Measurements from ENCODE around the gene TCTN2.

TCTN2 gene

DNA sequence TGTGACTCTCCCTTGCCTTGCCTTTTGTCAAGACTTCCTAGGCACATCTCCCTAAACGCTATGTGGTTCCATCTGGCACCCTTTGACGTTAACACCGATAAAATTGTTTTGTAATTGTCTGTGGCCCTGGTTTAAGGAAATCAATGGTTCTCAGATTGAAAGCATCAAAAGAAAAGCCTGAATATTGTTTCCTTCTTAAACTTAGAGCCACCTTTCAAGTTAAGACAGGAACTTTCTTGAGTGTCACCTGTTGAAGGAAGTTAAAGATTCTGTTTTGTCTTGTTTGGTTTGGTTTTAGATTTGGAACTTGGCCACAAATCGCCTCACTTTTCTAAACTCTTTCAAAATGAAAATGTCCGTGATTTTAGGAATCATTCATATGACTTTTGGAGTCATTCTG lies 76.4 kb downstream of the TCTN2 start:
- H3K4me3 ChIP-seq (ENCODE audit: low read length): no peak overlapping the region
- no peaks in the 10 kb centered on the region for H3K4me1 ChIP-seq (ENCODE audit: insufficient read depth, low read length)
- no peaks in the 10 kb centered on the region for H3K9me3 ChIP-seq (ENCODE audit: insufficient read depth, low read depth, low read length)
- H3K36me3 ChIP-seq (ENCODE audit: insufficient read depth, low read depth, low read length): peaks cover 89% of the 10 kb centered on the region
- H3K9ac ChIP-seq (ENCODE audit: low read depth, low read length): no peak overlapping the region
- no peaks in the 10 kb centered on the region for H3K27me3 ChIP-seq (ENCODE audit: insufficient read depth, low read length)
- no peak overlapping the region for H3K27ac ChIP-seq (ENCODE audit: low read length)

DNA sequence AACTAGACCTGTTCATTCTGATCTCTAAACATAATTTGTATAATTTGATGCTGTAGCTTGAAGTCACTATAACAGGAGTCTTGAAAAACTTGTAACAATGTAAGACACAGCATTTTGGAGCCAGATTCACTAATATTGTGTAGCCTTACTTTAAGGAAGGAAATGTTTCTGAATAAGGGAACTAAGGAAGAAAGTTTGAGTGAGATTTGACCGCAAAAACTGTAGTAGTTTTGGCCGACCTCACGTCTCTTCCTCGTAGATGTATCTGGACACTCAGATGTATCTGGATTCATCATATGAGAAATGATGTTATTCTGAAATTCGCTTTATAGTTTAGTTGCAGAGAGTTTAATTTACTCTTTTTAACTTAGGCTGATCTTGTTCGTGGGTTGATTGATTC lies 77.2 kb downstream of the TCTN2 start:
- H3K36me3 ChIP-seq (ENCODE audit: insufficient read depth, low read depth, low read length): peaks cover 87% of the 10 kb centered on the region
- H3K9me3 ChIP-seq (ENCODE audit: insufficient read depth, low read depth, low read length): no peaks in the 10 kb centered on the region
- no peak overlapping the region for H3K27ac ChIP-seq (ENCODE audit: low read length)
- no peak overlapping the region for H3K4me3 ChIP-seq (ENCODE audit: low read length)
- H3K27me3 ChIP-seq (ENCODE audit: insufficient read depth, low read length): no peaks in the 10 kb centered on the region
- H3K9ac ChIP-seq (ENCODE audit: low read depth, low read length): no peak overlapping the region
- no peaks in the 10 kb centered on the region for H3K4me1 ChIP-seq (ENCODE audit: insufficient read depth, low read length)

DNA sequence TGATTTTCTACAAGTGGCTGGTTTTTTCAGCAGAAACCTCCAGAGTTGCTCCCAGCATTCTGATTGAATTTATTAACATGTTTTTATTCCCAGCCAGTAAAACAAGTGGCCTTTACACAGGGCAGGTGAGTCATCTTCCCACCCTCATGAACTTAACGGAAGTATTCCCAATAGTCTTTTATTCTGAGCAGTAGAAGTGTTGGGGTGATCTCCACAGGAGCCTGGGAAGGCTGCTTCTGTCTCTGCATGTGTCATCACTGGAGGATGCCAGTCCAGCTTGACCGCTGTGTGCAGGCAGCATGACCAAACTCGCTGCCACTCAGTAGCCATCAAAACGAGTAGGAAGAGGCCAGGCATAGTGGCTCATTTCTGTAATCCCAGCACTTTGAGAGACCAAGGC lies 77.7 kb downstream of the TCTN2 start:
- no peak overlapping the region for H3K9ac ChIP-seq (ENCODE audit: low read depth, low read length)
- H3K27me3 ChIP-seq (ENCODE audit: insufficient read depth, low read length): no peaks in the 10 kb centered on the region
- H3K9me3 ChIP-seq (ENCODE audit: insufficient read depth, low read depth, low read length): no peaks in the 10 kb centered on the region
- no peaks in the 10 kb centered on the region for H3K4me1 ChIP-seq (ENCODE audit: insufficient read depth, low read length)
- no peak overlapping the region for H3K4me3 ChIP-seq (ENCODE audit: low read length)
- H3K27ac ChIP-seq (ENCODE audit: low read length): no peak overlapping the region
- peaks cover 87% of the 10 kb centered on the region for H3K36me3 ChIP-seq (ENCODE audit: insufficient read depth, low read depth, low read length)

DNA sequence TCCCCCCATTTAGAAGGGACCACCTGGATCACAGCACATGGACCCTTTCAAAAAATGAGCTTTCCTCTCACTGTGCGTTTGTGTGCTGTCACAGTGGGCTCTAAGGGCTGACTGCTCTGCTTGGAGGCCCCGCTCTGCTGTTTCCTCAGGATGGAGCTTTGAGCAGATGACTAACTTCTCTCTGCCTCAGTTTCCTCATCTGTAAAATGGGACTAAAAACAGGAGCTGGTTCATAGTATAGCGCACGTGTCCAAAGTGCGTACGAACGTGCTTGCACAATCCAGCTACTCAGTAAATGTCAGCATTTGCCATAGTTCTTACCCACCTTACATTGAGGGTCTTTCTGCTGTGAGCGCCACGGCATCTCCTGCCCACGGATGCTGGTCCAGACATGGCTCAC lies 78.4 kb downstream of the TCTN2 start:
- peaks cover 87% of the 10 kb centered on the region for H3K36me3 ChIP-seq (ENCODE audit: insufficient read depth, low read depth, low read length)
- no peak overlapping the region for H3K9ac ChIP-seq (ENCODE audit: low read depth, low read length)
- no peak overlapping the region for H3K4me3 ChIP-seq (ENCODE audit: low read length)
- no peaks in the 10 kb centered on the region for H3K9me3 ChIP-seq (ENCODE audit: insufficient read depth, low read depth, low read length)
- no peaks in the 10 kb centered on the region for H3K4me1 ChIP-seq (ENCODE audit: insufficient read depth, low read length)
- no peaks in the 10 kb centered on the region for H3K27me3 ChIP-seq (ENCODE audit: insufficient read depth, low read length)
- H3K27ac ChIP-seq (ENCODE audit: low read length): no peak overlapping the region

DNA sequence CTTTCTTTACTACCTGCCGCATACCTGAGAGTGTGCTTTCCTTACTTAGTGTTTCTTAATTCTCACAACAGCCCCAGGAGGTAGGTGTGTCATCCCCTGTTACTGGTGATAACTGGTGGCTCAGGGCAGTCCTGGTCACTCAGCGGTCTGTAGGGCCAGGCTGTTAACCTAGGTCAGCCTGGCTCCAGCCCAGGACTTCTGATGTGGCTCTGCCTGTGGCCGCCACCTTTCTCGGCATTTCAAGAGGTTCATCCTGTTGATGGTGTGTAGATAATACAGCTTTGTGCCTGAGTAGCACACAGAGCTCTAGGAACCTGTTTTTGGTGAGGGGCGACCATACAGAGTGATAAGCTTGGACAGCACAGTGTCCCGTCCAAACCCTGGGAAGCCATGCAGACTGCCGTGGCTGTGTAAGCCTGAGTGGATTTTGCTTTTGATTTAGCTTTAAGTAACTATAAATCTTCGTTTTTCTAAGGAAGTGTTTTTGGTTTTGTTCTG lies 79.3 kb downstream of the TCTN2 start:
- Histone ChIP-seq H3K9ac (ENCODE audit: low read depth, low read length) (no peak overlapping the region), H3K27ac (ENCODE audit: low read length) (no peak overlapping the region), H3K4me1 (ENCODE audit: insufficient read depth, low read length) (no peaks in the 10 kb centered on the region), H3K4me3 (ENCODE audit: low read length) (no peak overlapping the region), H3K27me3 (ENCODE audit: insufficient read depth, low read length) (no peaks in the 10 kb centered on the region), H3K9me3 (ENCODE audit: insufficient read depth, low read depth, low read length) (no peaks in the 10 kb centered on the region), H3K36me3 (ENCODE audit: insufficient read depth, low read depth, low read length) (peaks cover 86% of the 10 kb centered on the region)

DNA sequence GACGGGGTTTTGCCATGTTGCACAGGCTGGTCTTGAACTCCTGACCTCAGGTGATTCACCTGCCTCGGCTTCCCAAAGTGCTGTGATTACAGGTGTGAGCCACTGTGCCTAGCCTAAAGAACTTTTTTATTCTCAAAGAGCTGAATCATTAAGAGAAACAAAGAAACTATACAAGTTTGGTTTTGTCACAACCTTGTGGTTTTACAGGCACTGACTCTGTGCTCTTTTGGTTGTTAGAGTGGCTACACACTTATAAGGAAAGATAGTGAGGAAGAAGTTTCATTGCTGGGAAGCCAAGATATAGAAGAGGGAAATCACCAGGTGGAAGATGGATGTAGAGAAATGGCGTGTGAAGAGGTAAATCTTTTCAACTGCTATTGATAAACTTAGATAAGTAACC lies 81.1 kb downstream of the TCTN2 start:
- Histone ChIP-seq H3K9me3 (ENCODE audit: insufficient read depth, low read depth, low read length) (no peaks in the 10 kb centered on the region), H3K9ac (ENCODE audit: low read depth, low read length) (no peak overlapping the region), H3K27me3 (ENCODE audit: insufficient read depth, low read length) (no peaks in the 10 kb centered on the region), H3K27ac (ENCODE audit: low read length) (no peak overlapping the region), H3K4me3 (ENCODE audit: low read length) (no peak overlapping the region), H3K4me1 (ENCODE audit: insufficient read depth, low read length) (no peaks in the 10 kb centered on the region), H3K36me3 (ENCODE audit: insufficient read depth, low read depth, low read length) (peaks cover 85% of the 10 kb centered on the region)

DNA sequence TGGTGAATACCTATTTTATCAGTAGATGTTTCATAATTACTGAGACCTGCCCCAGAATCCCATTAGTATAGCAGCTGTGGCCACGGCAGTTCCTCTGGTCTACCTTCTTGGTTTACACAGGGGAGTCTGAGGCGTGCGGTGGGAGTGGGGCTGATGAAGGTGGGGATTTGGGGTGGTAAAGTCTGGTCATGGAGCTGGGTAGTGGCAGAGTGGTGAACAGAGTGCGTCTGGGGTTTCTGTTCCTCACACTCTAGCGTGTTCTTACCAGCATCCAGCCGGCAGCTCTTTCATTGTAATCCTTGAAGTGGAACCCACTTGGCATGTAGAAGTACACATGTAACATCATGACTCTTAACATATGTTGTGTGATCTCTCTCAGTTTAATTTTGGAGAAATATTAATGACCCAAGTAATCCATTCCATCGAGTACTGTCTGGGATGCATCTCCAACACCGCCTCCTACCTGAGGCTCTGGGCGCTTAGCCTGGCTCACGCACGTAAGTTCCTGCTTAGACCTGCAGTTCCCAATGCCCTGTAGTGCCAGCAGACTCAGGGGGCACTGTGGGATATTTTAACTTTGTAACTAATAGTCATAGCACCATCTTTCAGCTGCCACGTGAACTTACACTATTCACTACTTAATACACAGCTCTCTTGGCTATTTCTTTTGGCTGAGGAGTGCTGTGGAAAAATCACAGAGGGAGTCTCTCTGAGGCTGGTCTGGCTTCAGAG lies 83.3 kb downstream of the TCTN2 start:
- Histone ChIP-seq H3K27ac (ENCODE audit: low read length) (no peak overlapping the region), H3K4me3 (ENCODE audit: low read length) (no peak overlapping the region), H3K36me3 (ENCODE audit: insufficient read depth, low read depth, low read length) (peaks cover 85% of the 10 kb centered on the region), H3K27me3 (ENCODE audit: insufficient read depth, low read length) (no peaks in the 10 kb centered on the region), H3K4me1 (ENCODE audit: insufficient read depth, low read length) (no peaks in the 10 kb centered on the region), H3K9ac (ENCODE audit: low read depth, low read length) (no peak overlapping the region), H3K9me3 (ENCODE audit: insufficient read depth, low read depth, low read length) (no peaks in the 10 kb centered on the region)

DNA sequence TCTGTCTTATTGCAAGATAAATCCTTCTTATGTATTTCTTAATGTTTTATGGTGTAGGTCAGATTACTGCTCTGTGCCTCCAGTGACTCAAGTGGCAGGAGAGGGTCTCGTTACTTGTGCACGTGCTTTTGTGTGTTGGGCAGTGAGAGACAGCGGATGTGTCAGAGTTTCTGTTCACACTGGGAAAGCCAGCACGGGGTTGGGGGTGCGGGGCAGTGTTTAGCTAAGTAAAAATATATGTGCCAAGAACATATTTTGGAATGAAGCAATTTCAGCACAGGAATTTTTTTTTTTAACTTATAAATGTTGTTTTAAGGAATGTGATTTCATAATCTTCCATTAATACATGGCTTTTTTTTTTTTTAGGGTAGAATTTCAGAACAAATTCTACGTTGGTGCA lies 86.6 kb downstream of the TCTN2 start:
- no peak overlapping the region for H3K4me3 ChIP-seq (ENCODE audit: low read length)
- no peaks in the 10 kb centered on the region for H3K9me3 ChIP-seq (ENCODE audit: insufficient read depth, low read depth, low read length)
- H3K9ac ChIP-seq (ENCODE audit: low read depth, low read length): no peak overlapping the region
- peaks cover 70% of the 10 kb centered on the region for H3K36me3 ChIP-seq (ENCODE audit: insufficient read depth, low read depth, low read length)
- no peaks in the 10 kb centered on the region for H3K4me1 ChIP-seq (ENCODE audit: insufficient read depth, low read length)
- H3K27me3 ChIP-seq (ENCODE audit: insufficient read depth, low read length): peaks cover 12% of the 10 kb centered on the region; the same call in 1 of the 2 replicates
- no peak overlapping the region for H3K27ac ChIP-seq (ENCODE audit: low read length)

Measured in iPS-20b (cell line).